HCT116 (cell line): Measurements from ENCODE around the gene RAP1A. TPM values are rescaled to one million over a fixed set of nuclear protein-coding genes. Genes with fewer than 3 reads are reported as not detected.

Source experiments
- ATAC-seq: fragments of 200-7000 bp; cut with Tn5 transposase; 2 replicates; pipeline ENCODE4 v1.9.1; 2020; ENCODE audit warnings: mild to moderate bottlenecking, moderate library complexity
- BruUV-seq: library from RNA; stranded (reverse); fragments of 400-500 nt; replicated peaks from 2 replicates; lab custom pipeline; 2021; lab: Mats Ljungman, UMichigan
- CTCF ChIA-PET: fragments of 300-600 bp; sonication (Branson Sonifier 250); formaldehyde crosslinking; loops from one replicate; lab custom pipeline; 2021; ENCODE audit warnings: antibody characterized with exemption; lab: Charles Lee
- POLR2A ChIA-PET: fragments of 300-600, 350-600 bp; sonication (Branson Sonifier 250); formaldehyde crosslinking; loops from one replicate; lab custom pipeline; 2021; ENCODE audit warnings: antibody characterized with exemption; lab: Charles Lee
- RAD21 ChIA-PET, 2 experiments: fragments of 300-600 bp; sonication (Branson Sonifier 250); formaldehyde crosslinking; loops; one replicate each; lab custom pipeline; 2023; ENCODE audit warnings: low total read pairs in 2 of 2; ENCODE audit not compliant: uncharacterized antibody in 2 of 2, unreplicated experiment in 2 of 2, low non-redundant PET in 1 of 2; lab: Charles Lee
- DNase-seq: peaks from one replicate; pipeline ENCODE4 v3.0.0-alpha.2; 2010; ENCODE audit warnings: low read depth, low spot score
- H2AFZ ChIP-seq: fragments of 200-600 bp; shearing (Covaris generic), sonication (generic); 2 replicates; pipeline ENCODE4 v1.6.1; 2017; ENCODE audit warnings: low read depth, mixed run types, mixed read lengths, antibody characterized with exemption, low read length; ENCODE audit not compliant: poor library complexity, severe bottlenecking
- H3K27ac ChIP-seq: 2 replicates; pipeline ENCODE4 v1.5.1; 2012; ENCODE audit warnings: low read depth, low read length
- H3K27me3 ChIP-seq: fragments of 200-600 bp; sonication (generic); 2 replicates; pipeline ENCODE4 v1.6.1; 2016; ENCODE audit warnings: mixed run types, low read length, mixed read lengths; ENCODE audit not compliant: insufficient read depth
- H3K36me3 ChIP-seq, 2 experiments: fragments of 200-500 bp in 1 of 2; fragments of 200-600 bp in 1 of 2; sonication (Bioruptor generic) in 1 of 2; sonication (generic) in 1 of 2; 2 replicates each; pipeline versions ENCODE4 v1.5.1 to v1.6.1; 2014 to 2016; ENCODE audit warnings: low read length in 2 of 2, inconsistent platforms in 1 of 2, mixed read lengths in 1 of 2, mixed run types in 1 of 2; ENCODE audit not compliant: insufficient read depth in 2 of 2, control insufficient read depth in 1 of 2
- H3K4me1 ChIP-seq, 2 experiments: fragments of 200-600 bp in 1 of 2; sonication (generic) in 1 of 2; 2 replicates each; pipeline versions ENCODE4 v1.5.1 to v1.6.1; 2012 to 2017; ENCODE audit warnings: low read length in 2 of 2, inconsistent platforms in 1 of 2, mild to moderate bottlenecking in 1 of 2, mixed read lengths in 1 of 2, mixed run types in 1 of 2, moderate library complexity in 1 of 2; ENCODE audit not compliant: insufficient read depth in 2 of 2, control insufficient read depth in 1 of 2
- H3K4me2 ChIP-seq: fragments of 200-600 bp; sonication (generic); 2 replicates; pipeline ENCODE4 v1.6.1; 2017; ENCODE audit warnings: mixed run types, low read length, mixed read lengths
- H3K4me3 ChIP-seq, 2 experiments: fragments of 200-600 bp in 1 of 2; sonication (generic) in 1 of 2; replicated peaks in 1 of 2; 2 replicates each; pipeline ENCODE4 v1.5.1; 2011 to 2016; ENCODE audit warnings: low read length in 2 of 2, control low read depth in 1 of 2, low read depth in 1 of 2, mild to moderate bottlenecking in 1 of 2, mixed read lengths in 1 of 2, mixed run types in 1 of 2
- H3K79me2 ChIP-seq: fragments of 200-600 bp; sonication (generic); 2 replicates; pipeline ENCODE4 v1.6.1; 2017; ENCODE audit warnings: mild to moderate bottlenecking, mixed run types, low read length, moderate library complexity, mixed read lengths; ENCODE audit not compliant: insufficient read depth
- H3K9ac ChIP-seq: fragments of 200-600 bp; sonication (generic); 2 replicates; pipeline ENCODE4 v1.6.1; 2016; ENCODE audit warnings: low read length, mixed read lengths
- H3K9me2 ChIP-seq: fragments of 200-600 bp; sonication (generic), shearing (Covaris generic); 2 replicates; pipeline ENCODE4 v1.6.1; 2017; ENCODE audit warnings: mixed run types, mild to moderate bottlenecking, moderate library complexity; ENCODE audit not compliant: insufficient read depth
- H3K9me3 ChIP-seq, 2 experiments: fragments of 200-500 bp in 1 of 2; fragments of 200-600 bp in 1 of 2; sonication (Bioruptor generic) in 1 of 2; sonication (generic) in 1 of 2; 2 replicates each; pipeline ENCODE4 v1.6.1; 2014 to 2017; ENCODE audit warnings: low read length in 2 of 2, mixed read lengths in 2 of 2, inconsistent platforms in 1 of 2, low read depth in 1 of 2, mild to moderate bottlenecking in 1 of 2, mixed run types in 1 of 2, moderate library complexity in 1 of 2; ENCODE audit not compliant: control insufficient read depth in 1 of 2, insufficient read depth in 1 of 2
- H4K20me1 ChIP-seq: fragments of 200-600 bp; sonication (generic), shearing (Covaris generic); 2 replicates; pipeline ENCODE4 v1.6.1; 2017; ENCODE audit warnings: mixed run types, mild to moderate bottlenecking, moderate library complexity; ENCODE audit not compliant: insufficient read depth
- ATF3 ChIP-seq: IDR thresholded peaks from 2 replicates; pipeline ENCODE4 v1.6.1; 2012
- CBX3 ChIP-seq: IDR thresholded peaks from 2 replicates; pipeline ENCODE4 v1.6.1; 2012; ENCODE audit warnings: low read depth
- CTCF ChIP-seq, 3 experiments: fragments of 200-600 bp in 1 of 3; sonication (generic) in 1 of 3; IDR thresholded peaks in 2 of 3; conservative IDR thresholded peaks in 1 of 3; 2 replicates each; pipeline ENCODE4 v1.5.1; 2012 to 2017; ENCODE audit warnings: low read depth in 2 of 3, low read length in 2 of 3, antibody characterized with exemption in 1 of 3, borderline replicate concordance in 1 of 3, control low read depth in 1 of 3, mild to moderate bottlenecking in 1 of 3, mixed read lengths in 1 of 3, mixed run types in 1 of 3, moderate library complexity in 1 of 3; ENCODE audit not compliant: insufficient read depth in 1 of 3
- ELF1 ChIP-seq: IDR thresholded peaks from 2 replicates; pipeline ENCODE4 v1.6.1; 2012; ENCODE audit warnings: low read depth, borderline replicate concordance
- EZH2 ChIP-seq: fragments of 200-600 bp; sonication (generic); IDR thresholded peaks from 2 replicates; pipeline ENCODE4 v1.6.1; 2017; ENCODE audit warnings: antibody characterized with exemption, mixed run types
- EZH2phosphoT487 ChIP-seq: fragments of 200-600 bp; IDR thresholded peaks from 2 replicates; pipeline ENCODE4 v1.6.1; 2018; ENCODE audit warnings: antibody characterized with exemption, borderline replicate concordance
- FOSL1 ChIP-seq: IDR thresholded peaks from 2 replicates; pipeline ENCODE4 v1.6.1; 2012; ENCODE audit warnings: low read depth
- SP1 ChIP-seq: IDR thresholded peaks from 2 replicates; pipeline ENCODE4 v1.6.1; 2012; ENCODE audit warnings: low read depth
- YY1 ChIP-seq: IDR thresholded peaks from 2 replicates; pipeline ENCODE4 v1.6.1; 2011; ENCODE audit warnings: low read length, low read depth, moderate library complexity, mild to moderate bottlenecking; ENCODE audit not compliant: insufficient replicate concordance; ENCODE audit errors: extremely low read depth
- ZFX ChIP-seq: fragments of 450-650 bp; IDR thresholded peaks from 2 replicates; pipeline ENCODE4 v1.6.1; 2017
- intact Hi-C: fragments of 100-400 bp; cut with micrococcal nuclease; formaldehyde crosslinking; loops from 2 replicates; pipeline ENCODE4 v1.10.0; 2022
- total RNA-seq: library from RNA; stranded (reverse); gene quantifications from one replicate; pipeline ENCODE4 v1.2.1, GENCODE V29; 2021; ENCODE audit not compliant: unreplicated experiment
- TF ChIP-seq, protein P1 (sequence below): IDR thresholded peaks from 2 replicates; pipeline ENCODE4 v1.6.1; 2011; ENCODE audit warnings: mild to moderate bottlenecking, low read length, moderate library complexity; ENCODE audit not compliant: insufficient replicate concordance; ENCODE audit errors: extremely low read depth

The RAP1A gene
- total RNA-seq, 1 experiment from 2014 or later: 46.2 TPM

- DNase-seq (no peak), ATAC-seq (no peak)
- Histone ChIP-seq H3K9me2 (no peaks in the 10 kb centered on the region), H2AFZ (no peak overlapping the region), H3K27ac (no peak overlapping the region), H3K4me2 (no peak overlapping the region), H3K9ac (no peak overlapping the region), H4K20me1 (no peaks in the 10 kb centered on the region; the same call in 1 of the 2 replicates), H3K4me3 (no peak overlapping the region), H3K79me2 (peaks cover 68% of the 10 kb centered on the region), H3K9me3 (no peaks in the 10 kb centered on the region), H3K4me1 (no peaks in the 10 kb centered on the region), H3K36me3 (no peaks in the 10 kb centered on the region), H3K27me3 (no peaks in the 10 kb centered on the region)
- ChIA-PET CTCF (no interaction called here), RAD21 (no interaction called here), POLR2A (no interaction called here)
- intact Hi-C loops: no loop called here
- TF ChIP-seq ATF3 (no peak), YY1 (no peak), SP1 (no peak), EZH2phosphoT487 (no peak), ZFX (no peak), CBX3 (no peak), FOSL1 (no peak), ELF1 (no peak), EZH2 (no peak), CTCF (IDR thresholded peaks at IDR 0.05 in 2 of 3, conservative IDR thresholded peaks at IDR 0.05 in 1 of 3; ENCODE audit: borderline replicate concordance in 1 of 3, insufficient read depth in 1 of 3, low read depth in 2 of 3, low read length in 2 of 3) (no peak)
- TF ChIP-seq, protein P1, sequence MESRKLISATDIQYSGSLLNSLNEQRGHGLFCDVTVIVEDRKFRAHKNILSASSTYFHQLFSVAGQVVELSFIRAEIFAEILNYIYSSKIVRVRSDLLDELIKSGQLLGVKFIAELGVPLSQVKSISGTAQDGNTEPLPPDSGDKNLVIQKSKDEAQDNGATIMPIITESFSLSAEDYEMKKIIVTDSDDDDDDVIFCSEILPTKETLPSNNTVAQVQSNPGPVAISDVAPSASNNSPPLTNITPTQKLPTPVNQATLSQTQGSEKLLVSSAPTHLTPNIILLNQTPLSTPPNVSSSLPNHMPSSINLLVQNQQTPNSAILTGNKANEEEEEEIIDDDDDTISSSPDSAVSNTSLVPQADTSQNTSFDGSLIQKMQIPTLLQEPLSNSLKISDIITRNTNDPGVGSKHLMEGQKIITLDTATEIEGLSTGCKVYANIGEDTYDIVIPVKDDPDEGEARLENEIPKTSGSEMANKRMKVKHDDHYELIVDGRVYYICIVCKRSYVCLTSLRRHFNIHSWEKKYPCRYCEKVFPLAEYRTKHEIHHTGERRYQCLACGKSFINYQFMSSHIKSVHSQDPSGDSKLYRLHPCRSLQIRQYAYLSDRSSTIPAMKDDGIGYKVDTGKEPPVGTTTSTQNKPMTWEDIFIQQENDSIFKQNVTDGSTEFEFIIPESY: no peak
- BruUV-seq: no TSS peak
Measured at GRCh38 chr1:111647736-111648135, 28.1 kb downstream of the RAP1A start.
